HG03103 (cell line): ENCODE results near the gene GGA2.
A peak's percentile ranks its signal among the peaks of the same experiment; 100 is the strongest.
"Not testable (repeated sequence)": the region's sequence is repeated elsewhere in the genome, so short reads cannot be mapped to it uniquely, and the experiment has no call there.

Experiments
- ATAC-seq: cut with Tn5 transposase; IDR thresholded peaks from one replicate; pipeline ENCODE4 v1.9.1; 2021; ENCODE audit warnings: low read depth; ENCODE audit not compliant: unreplicated experiment

Gene GGA2

DNA sequence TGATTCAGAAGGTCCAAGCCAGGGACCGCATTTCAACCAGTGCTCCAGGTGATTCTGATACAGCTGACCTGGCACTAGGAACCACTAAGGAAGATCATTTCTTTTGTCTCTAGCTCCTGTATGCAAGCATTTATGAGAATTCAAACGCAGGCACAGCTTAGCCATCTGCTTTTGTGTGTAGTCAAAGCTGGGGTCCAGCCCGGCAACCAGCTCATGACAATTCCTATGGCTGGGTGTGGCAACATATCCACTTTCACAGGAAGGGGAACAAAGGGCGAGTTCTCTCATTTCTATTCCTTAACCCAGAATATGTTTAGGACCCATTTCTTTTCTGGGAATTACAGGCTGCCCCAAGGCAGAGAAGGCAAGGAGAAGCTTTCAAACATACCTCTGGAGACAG is 30.0 kb downstream of the GGA2 start:
- no peak for ATAC-seq

DNA sequence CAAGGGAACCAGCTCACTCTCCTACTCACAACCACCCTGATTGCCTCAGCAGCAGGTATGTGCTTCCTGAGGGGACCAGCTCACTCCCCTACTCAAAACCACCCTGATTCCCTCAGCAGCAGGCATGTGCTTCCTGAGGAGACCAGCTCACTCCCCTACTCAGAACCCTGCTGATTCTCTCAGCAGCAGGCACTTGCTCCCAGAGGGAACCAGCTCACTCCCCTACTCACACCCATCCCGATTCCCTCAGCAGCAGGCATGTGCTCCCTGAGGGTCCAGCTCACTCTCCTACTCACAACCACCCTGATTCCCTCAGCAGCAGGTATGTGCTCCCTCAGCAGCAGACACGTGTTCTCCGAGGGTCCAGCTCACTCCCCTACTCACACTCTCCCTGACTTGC is 31.2 kb downstream of the GGA2 start:
- no peak for ATAC-seq

- no peak for ATAC-seq
Measured at GRCh38 chr16:23478566-23478965, 31.7 kb downstream of the GGA2 start.

- ATAC-seq, result no peak
Measured at GRCh38 chr16:23476289-23476688, 34.0 kb downstream of the GGA2 start.

DNA sequence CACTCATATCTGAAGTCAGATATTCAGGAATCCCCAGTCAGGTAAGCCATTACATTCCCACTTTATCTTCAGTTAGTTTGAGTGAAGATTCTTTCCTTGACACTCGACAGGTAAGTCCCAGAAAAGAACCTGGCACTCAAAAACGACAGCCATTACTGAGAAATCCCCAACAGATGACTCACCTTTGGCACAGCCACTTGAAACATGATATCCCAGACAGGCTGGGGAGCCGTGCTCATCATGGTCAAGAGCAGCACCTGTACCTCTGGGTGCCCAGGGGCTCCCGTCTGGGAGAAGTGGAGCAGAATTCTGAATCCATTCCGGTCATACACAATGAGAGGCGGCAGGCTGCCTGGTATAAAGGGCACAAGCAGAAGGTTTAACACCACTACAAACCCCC is 40.5 kb downstream of the GGA2 start:
- no peak for ATAC-seq

DNA sequence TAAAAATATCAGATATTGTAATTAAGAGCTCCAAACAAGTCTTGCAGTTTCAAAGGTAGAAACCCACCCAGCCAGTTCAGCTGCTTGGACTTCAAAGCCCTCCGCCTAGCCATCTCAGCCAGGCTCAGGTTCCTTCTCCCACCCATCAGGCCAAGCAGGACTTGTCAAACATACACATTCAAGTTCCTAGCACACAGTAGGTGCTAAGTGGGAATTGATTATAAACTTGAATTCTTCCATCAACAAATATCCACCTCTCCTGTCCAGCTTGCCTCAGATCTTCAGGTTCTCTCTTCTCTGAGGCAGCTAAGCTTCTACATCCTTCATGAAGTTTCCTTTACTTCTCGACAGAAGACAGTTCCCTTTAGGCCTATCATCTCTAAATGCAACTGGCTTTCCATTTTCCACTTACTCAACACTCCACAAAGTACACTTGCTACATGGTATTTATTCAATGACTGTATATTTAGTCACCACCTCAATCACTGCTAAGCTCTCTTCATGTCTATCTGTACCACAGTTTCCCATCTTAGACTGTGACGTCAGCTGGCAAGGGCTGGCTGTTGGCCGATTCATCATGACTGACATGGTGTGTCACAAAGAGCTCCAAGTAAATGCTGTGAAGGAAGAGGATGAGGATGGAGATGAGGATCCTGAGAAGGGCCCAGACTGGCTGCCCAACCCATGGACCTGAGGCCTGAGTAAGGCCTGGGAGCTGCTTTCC is 44.0 kb downstream of the GGA2 start:
- no peak for ATAC-seq

DNA sequence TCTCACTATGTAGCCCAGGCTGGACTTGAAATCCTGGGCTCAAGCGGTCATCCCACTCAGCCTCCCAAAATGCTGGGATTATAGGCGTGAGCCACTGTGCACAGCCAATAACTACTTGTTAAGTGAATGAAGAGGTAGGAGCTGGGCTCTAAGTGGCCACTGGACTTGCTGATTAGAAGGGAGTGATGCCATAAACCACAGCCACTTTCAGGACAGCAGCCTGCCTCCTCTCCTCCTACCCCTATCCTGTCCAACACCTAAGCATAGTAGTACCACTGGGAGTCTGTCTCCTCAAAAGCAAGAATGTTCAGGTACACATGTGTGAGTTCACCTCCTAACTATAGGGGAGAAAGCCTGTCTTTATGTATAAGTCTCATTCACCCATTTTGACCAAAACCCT is 45.1 kb downstream of the GGA2 start:
- ATAC-seq, result no peak

GRCh38 chr16:23464196-23464595 is 46.1 kb downstream of the GGA2 start:
- ATAC-seq, result no peak

DNA sequence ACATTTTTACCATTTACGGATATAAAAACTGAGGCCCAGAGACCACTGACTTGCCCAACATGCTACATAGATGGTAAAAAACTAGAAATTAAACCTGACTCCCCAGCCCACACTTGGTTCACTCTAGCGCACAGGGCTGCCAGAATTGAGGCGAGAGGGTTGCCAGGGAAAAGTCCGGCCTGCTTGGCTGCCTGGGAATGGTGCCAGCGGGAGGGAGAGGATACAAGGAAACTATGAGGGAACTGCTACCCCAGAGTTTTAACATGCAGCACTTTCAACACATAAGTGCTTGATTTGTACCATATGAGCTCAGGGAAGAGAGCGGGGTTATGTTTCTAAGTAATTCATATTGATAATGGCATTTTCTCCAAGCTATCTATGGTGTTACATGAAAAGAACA is 47.3 kb downstream of the GGA2 start:
- ATAC-seq, result not testable (repeated sequence)

DNA sequence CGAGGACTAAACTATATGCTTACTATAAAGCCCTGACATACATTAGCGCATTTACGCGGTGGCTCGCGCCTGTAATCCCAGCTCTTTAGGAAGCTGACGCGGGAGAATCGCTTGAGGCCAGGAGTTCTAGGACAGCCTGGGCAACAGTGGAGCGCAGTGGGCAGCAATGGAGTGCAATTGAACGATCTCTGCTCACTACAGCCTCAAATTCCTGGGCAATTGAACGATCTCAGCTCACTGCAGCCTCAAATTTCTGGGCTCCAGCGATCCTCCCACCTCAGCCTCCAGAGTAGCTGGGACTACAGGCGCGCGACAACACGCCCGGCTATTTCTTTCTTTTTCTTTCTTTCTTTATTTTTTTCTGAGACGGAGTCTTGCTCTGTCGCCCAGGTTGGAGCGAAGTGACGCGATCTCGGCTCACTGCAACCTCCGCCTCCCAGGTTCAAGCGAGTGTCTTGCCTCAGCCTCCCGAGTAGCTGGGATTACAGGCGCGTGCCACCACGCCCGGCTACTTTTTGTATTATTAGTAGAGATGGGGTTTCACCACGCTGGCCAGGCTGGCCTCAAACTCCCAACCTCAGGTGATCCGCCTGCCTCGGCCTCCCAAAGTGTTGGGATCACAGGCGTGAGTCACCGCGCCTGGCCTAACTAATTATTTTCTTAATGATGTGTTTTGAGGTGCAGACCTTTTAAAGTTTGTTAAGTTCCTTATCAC is 56.8 kb downstream of the GGA2 start:
- no peak for ATAC-seq

- peak; percentile 64 for ATAC-seq
Measured at GRCh38 chr16:23452572-23453337, 57.5 kb downstream of the GGA2 start, which contains the start of gene COG7. TSS of gene COG7 (minus strand) at chr16:23453189. CDS start at chr16:23452994, 195 bp downstream.

DNA sequence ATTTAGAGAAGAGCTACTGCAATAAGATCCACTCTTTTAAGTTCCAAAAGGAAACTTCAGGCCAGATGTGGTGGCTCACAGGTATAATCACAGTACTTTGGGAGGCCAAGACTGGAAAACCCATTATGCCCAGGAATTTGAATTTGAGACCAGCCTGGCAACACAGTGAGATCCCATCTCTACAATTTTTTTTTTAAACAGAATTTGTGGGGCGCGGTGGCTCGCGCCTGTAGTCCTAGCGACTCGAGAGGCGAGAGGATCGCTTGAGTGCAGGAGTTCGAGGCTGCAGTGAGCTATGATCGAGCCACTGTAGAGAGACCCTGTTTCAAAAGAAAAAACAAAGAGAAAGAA is 58.1 kb downstream of the GGA2 start:
- ATAC-seq, result no peak

GRCh38 chr16:23448392-23448791 is 61.9 kb downstream of the GGA2 start:
- no peak for ATAC-seq

- not testable (repeated sequence) for ATAC-seq
Measured at GRCh38 chr16:23437542-23437941, 72.8 kb downstream of the GGA2 start.

GRCh38 chr16:23436951-23437350 is 73.3 kb downstream of the GGA2 start:
- no peak for ATAC-seq

DNA sequence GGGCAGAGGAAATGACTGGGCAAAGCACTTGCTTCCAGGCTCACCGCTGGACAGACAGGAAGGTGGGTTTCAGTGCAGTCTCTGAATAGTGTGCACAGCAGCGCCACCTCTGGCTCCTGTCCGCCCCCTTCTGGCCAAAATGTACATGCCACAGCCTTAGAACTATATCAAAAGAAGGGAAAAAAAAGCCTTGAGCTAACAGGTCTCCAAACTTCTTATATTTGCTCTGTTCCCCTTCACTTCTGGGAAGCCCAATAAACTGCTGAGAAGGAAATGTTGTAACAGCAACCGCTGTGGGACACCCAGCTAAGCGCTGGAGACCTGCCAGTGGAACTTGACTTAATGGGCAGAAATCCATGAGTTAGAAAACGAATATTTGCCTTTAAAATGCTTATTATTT is 74.8 kb downstream of the GGA2 start:
- ATAC-seq, result no peak

GRCh38 chr16:23434380-23434779 is 75.9 kb downstream of the GGA2 start:
- no peak for ATAC-seq

DNA sequence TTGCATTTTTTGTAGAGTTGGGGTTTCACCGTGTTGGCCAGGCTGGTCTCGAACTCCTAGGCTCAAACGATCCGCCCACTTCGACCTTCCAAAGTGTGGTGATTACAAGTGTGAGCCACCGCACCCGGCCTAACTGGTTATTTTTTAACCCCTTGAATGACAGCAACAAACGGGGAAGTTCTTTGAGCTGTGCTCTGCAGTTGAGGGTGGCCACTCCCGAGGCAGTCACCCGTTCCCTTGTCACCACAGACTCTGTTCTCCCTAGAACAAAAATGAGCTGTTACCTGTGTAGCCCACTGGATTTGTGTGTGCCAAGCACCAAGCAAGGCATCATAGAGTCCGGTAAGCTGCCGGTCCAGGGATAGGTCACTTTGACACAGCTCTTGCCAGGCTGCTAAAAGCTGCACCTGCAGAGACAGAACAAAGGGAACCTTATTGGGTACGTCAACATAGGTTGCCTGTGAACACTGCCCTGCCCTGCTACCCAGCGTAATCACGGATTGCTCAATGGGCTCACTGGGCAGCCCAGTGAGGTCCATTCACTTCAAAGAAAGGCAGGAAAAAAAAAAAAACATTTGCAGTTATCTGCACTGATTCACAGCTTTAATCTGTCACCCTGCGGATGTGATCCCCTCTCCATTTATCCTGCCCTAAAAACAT is 76.9 kb downstream of the GGA2 start:
- ATAC-seq, result no peak

DNA sequence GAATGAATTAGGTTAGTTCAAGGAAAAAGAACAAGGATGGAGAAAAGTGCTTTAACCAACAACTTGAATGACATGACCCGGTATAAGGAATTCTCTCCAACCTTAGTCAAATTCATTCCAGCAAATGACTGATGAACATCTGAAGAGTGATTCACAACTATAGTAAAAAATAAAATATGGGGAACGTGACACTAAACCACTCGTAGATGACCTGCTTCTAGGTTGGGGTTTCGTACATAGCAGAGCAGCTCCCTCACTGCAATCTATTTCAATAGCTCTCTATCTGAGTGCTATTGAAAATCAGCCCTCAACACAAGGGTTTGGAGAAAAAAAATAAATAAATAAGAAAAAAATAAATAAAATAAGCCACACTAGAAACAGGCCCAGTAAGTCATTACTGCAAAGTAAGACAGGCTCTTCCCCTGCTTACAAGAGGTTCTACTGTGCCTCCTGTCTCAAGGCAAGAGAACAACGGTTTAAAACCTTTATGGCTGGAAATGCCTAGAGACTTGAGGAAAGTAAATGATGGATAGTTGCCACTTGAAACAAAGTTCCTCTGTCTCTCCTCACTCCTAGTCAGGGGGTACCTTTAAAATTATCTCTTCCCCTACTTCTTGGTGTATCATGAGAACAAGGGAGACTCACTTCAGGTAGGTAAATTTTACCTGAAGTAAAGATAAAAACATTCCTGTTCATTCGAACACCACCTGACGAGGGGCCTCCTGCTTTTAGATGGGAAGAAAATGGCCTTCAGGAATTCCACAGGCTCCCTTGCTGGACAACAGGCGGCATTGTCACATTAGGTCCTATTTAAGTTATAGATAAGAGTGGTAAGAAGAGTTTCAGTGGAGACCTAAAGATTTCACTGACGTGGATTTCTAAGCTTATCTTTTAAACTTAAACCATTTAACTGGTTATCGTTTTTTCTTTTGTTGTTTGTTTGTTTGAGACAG is 77.8 kb downstream of the GGA2 start:
- no peak for ATAC-seq

DNA sequence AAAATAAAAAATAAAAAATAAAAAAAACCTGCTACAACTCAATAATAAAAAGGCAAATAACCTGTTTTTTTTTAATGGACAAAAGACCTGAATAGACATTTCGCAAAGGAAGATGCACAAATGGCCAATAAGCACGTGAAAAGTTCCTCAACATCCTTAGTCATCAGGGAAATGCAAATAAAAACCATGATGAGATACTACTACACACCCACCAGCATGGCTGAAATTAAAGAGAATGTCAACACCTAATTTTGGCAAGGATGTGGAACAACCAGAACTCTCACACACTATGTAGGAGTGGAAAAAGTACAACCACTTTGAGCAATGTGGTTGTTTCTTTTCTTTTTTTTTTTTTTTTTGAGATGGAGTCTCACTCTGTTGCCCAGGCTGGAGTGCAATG is 81.9 kb downstream of the GGA2 start:
- no peak for ATAC-seq
